H1 (cell line): ENCODE measurements around the gene ANKFY1. TPM values are rescaled to one million over a fixed set of nuclear protein-coding genes. Genes with fewer than 3 reads are reported as not detected.

ENCODE experiments used
- BRCA1 ChIP-seq: IDR thresholded peaks from 2 replicates; pipeline ENCODE4 v1.6.1; 2012; ENCODE audit warnings: low read depth, low read length, improper control_type of control experiment
- FOSL1 ChIP-seq: IDR thresholded peaks from 2 replicates; pipeline ENCODE4 v1.6.1; 2011; ENCODE audit warnings: mild to moderate bottlenecking, low read depth, low read length, moderate library complexity; ENCODE audit not compliant: insufficient read depth
- JUND ChIP-seq: IDR thresholded peaks from 2 replicates; pipeline ENCODE4 v1.6.1; 2011; ENCODE audit warnings: mild to moderate bottlenecking, improper control_type of control experiment, low read length
- MAFK ChIP-seq: IDR thresholded peaks from 2 replicates; pipeline ENCODE4 v1.6.1; 2012; ENCODE audit warnings: low read depth, mild to moderate bottlenecking, improper control_type of control experiment, low read length
- PHF8 ChIP-seq: fragments of 200-600 bp; sonication (generic); conservative IDR thresholded peaks from 2 replicates; pipeline ENCODE4 v1.7.1; 2012; ENCODE audit warnings: low read depth, mild to moderate bottlenecking, inconsistent platforms, low read length, moderate library complexity
- SAP30 ChIP-seq: fragments of 300-600 bp; sonication (generic); IDR thresholded peaks from 2 replicates; pipeline ENCODE4 v1.7.1; 2012; ENCODE audit warnings: low read length, moderate library complexity, mild to moderate bottlenecking, inconsistent platforms; ENCODE audit not compliant: insufficient read depth, insufficient replicate concordance
- SP1 ChIP-seq: IDR thresholded peaks from 2 replicates; pipeline ENCODE4 v1.6.1; 2011; ENCODE audit warnings: low read depth, low read length
- TAF1 ChIP-seq: IDR thresholded peaks from 2 replicates; pipeline ENCODE4 v1.6.1; 2011; ENCODE audit warnings: mild to moderate bottlenecking, low read depth, low read length
- TBP ChIP-seq: IDR thresholded peaks from 2 replicates; pipeline ENCODE4 v1.6.1; 2011; ENCODE audit warnings: low read depth, low read length, improper control_type of control experiment
- polyA plus RNA-seq, 7 experiments: library from polyadenylated mRNA; depleted of rRNA in 3 of 7; stranded (reverse) in 5 of 7; unstranded in 2 of 7; fragments of >200 nt in 5 of 7; fragments of 200-250 nt in 2 of 7; gene quantifications; 1 replicate in 5 of 7; 2 replicates in 1 of 7; 4 replicates in 1 of 7; pipeline versions ENCODE4 v1.2.1 to v1.2.3, GENCODE V29; 2011 to 2013; ENCODE audit warnings: missing spikeins in 2 of 7, mixed read lengths in 2 of 7
- total RNA-seq: library from RNA; stranded (reverse); fragmentation: NEBNext Ultra II Directional; extraction: Animal tissue kit (Norgen Biotek cat#: 25700); gene quantifications from 2 replicates; pipeline ENCODE4 v1.2.1, GENCODE V29; 2021

ANKFY1 gene
- total and polyA plus RNA-seq, 2 of the 8 experiments (the other 6 are each of a cell fraction or from before 2014, with no cell fraction given) = 28.3 to 45.3 TPM

GRCh38 chr17:4160294-4160859 is 103.4 kb downstream of the ANKFY1 start (continued):
- TF ChIP-seq TBP (no peak), PHF8 (no peak), MAFK (no peak), FOSL1 (no peak), BRCA1 (no peak), JUND (no peak), SAP30 (no peak), SP1 (no peak), TAF1 (no peak)
